ENCODE data around the gene SPOCK1.
"Not testable (repeated sequence)": the region's sequence is repeated elsewhere in the genome, so short reads cannot be mapped to it uniquely, and the experiment has no call there.

- TF ChIP-seq, protein P1, sequence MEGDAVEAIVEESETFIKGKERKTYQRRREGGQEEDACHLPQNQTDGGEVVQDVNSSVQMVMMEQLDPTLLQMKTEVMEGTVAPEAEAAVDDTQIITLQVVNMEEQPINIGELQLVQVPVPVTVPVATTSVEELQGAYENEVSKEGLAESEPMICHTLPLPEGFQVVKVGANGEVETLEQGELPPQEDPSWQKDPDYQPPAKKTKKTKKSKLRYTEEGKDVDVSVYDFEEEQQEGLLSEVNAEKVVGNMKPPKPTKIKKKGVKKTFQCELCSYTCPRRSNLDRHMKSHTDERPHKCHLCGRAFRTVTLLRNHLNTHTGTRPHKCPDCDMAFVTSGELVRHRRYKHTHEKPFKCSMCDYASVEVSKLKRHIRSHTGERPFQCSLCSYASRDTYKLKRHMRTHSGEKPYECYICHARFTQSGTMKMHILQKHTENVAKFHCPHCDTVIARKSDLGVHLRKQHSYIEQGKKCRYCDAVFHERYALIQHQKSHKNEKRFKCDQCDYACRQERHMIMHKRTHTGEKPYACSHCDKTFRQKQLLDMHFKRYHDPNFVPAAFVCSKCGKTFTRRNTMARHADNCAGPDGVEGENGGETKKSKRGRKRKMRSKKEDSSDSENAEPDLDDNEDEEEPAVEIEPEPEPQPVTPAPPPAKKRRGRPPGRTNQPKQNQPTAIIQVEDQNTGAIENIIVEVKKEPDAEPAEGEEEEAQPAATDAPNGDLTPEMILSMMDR (conservative IDR thresholded peaks at IDR 0.05; ENCODE audit: low read depth, low read length): not testable (repeated sequence)
- not testable (repeated sequence) for TF ChIP-seq POLR2A (IDR thresholded peaks at IDR 0.05; ENCODE audit: low read depth, low read length); MAFK (IDR thresholded peaks at IDR 0.05; ENCODE audit: low read depth, low read length); RFX5 (IDR thresholded peaks at IDR 0.05; ENCODE audit: low read depth, low read length); CEBPB (IDR thresholded peaks at IDR 0.05; ENCODE audit: low read depth, low read length); USF2 (IDR thresholded peaks at IDR 0.05; ENCODE audit: low read depth, low read length); RAD21 (IDR thresholded peaks at IDR 0.05; ENCODE audit: low read length); BHLHE40 (IDR thresholded peaks at IDR 0.05; ENCODE audit: low read depth, low read length); SMC3 (IDR thresholded peaks at IDR 0.05; ENCODE audit: low read depth, low read length); NFE2L2 (IDR thresholded peaks at IDR 0.05; ENCODE audit: low read depth, low read length); RCOR1 (IDR thresholded peaks at IDR 0.05; ENCODE audit: insufficient replicate concordance, low read length)
- TF ChIP-seq, protein P2, sequence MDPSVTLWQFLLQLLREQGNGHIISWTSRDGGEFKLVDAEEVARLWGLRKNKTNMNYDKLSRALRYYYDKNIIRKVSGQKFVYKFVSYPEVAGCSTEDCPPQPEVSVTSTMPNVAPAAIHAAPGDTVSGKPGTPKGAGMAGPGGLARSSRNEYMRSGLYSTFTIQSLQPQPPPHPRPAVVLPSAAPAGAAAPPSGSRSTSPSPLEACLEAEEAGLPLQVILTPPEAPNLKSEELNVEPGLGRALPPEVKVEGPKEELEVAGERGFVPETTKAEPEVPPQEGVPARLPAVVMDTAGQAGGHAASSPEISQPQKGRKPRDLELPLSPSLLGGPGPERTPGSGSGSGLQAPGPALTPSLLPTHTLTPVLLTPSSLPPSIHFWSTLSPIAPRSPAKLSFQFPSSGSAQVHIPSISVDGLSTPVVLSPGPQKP (IDR thresholded peaks at IDR 0.05; ENCODE audit: borderline replicate concordance, low read depth, low read length): not testable (repeated sequence)
Measured at GRCh38 chr5:136953346-136954069, 545.6 kb downstream of the SPOCK1 start.

All from IMR-90 (cell line).